Stimulated activated naive CD4-positive, alpha-beta T cell (primary cell): ENCODE data around the gene TMEM258.

Experiments
- DNase-seq, 6 experiments: peaks; one replicate each; lab custom pipeline; 2025; lab: John Stamatoyannopoulos, UW

The TMEM258 gene

GRCh38 chr11:61792310-61793082 lies at the start of gene TMEM258, which contains the start of gene FEN1:
TMEM258 (minus strand) TSS chr11:61792599; CDS start chr11:61792558, 41 bp downstream.
FEN1 (plus strand) TSS chr11:61792911; CDS start chr11:61795362, 2,451 bp downstream.
- peak; percentile 72 to 97 (median 88) for DNase-seq

DNA sequence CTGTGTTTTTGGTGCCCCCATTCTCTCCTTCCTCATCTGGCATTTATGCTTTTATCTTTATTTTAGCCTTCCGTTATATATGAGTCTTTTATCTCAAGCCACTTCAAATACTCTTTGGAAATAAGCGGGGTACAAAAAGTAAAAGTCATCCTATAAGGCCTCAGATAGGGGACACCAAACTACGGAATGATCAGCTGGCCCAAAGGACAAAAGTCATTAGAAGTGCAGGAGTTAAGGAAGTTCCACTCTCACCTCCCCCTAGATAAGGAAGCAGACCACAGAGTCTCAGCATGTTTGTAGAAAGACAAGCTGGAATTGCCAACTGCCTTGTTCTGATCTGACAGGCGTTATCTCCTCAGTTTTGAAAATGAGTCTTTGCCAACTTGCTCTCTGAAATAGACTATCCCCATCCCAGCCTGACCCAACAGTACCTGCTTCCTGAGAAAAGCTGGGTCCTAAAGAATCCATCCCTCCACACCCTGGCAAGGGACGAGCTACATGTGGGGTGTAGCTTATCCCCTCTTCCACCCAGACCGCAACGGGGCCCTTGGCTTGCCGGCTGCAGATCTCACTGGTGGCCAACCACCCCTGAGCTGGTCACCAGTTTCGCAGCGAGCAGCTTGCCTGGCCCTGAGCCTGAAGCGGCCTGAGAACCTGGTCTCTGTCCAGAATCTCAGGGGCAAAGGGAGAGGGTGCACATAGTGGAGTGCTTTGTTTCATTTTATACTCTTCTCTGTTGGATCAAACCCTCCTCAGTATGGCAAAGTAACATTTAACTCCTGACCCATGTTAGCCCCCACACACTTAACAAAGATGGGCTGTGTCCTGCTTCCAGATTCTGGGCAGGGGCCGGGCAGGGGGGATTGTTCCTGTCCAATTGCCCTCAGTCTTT lies 49.5 kb upstream of the TMEM258 start:
- DNase-seq = no peak

DNA sequence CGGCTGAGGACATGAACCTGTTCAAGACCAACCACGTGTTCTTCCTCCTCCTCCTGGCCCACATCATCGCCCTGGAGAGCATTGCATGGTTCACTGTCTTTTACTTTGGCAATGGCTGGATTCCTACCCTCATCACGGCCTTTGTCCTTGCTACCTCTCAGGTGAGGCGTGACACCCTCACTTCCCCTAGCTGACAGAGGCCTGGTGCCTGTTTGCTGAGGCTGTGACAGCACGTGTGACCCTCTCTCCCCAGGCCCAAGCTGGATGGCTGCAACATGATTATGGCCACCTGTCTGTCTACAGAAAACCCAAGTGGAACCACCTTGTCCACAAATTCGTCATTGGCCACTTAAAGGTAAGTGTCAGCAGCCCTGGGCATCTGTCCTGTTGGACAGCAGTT lies 48.0 kb upstream of the TMEM258 start:
- DNase-seq = no peak

GRCh38 chr11:61839742-61840141 lies 47.3 kb upstream of the TMEM258 start:
- no peak for DNase-seq

DNA sequence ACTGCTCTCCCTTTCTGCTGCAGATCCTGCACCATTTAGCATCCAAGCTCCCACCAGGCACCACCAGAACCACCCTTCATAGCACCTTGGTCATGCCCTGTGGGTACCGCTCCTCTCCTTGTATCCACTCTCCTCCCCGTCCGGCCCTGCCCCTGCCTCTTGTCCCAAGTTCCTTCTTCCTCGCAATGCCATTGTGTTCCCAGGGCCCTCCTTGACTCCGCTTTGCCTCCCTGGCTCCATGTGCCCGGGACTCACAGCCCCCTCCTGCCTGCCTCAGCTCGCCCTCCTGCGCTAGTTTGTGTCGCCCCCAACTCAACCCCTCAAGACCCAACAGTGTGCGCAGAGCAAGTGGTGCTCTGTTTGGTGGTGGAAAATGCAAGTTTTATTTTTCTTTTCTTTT lies 46.5 kb upstream of the TMEM258 start:
- no peak for DNase-seq

DNA sequence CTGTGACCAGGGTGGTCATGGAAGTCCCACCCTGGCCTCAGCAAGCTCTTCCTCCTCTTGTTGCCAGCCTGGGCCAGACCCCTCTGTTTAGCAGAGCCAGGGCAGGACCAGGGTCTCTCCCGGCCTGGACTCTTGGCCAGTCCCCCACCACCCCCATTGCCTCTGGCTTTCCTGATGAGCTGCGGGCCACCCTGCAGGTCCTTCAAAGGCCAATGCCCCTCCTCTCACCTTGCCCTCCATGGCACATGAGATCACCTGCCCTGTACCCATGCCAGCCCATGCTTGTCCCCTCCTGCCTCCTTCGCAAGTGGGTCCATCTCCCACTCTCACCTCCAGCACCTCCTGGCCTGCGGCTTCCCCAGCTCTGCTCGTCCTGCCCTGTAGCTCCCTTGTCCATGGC lies 46.1 kb upstream of the TMEM258 start:
- no peak for DNase-seq

DNA sequence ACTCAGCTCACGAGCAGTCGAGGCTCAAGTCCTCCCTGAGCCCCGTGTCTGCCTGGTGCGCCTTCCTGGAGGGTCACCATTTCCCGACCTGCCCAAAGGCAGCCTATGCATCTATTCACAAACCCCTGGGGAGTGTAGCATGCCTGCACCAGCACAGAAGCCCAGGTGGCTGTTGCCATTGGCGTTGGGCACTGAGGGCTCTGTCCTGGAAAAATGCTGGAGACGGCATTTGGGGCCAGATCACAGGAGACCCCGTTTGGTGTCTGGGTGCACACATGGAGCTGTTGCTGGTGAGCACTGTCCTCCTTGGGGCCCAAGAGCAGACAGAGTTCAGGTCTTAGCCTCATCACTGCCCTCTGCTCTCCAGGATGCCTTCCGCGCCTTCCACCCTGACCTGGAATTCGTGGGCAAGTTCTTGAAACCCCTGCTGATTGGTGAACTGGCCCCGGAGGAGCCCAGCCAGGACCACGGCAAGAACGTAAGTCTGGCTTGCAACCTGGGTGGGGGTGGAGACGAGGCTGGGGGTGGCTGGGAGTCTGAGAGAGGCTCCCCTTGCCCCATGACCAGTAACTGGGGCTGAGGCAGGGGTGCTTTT lies 45.1 kb upstream of the TMEM258 start:
- no peak for DNase-seq

- DNase-seq = no peak
Measured at GRCh38 chr11:61836193-61836592, 43.8 kb upstream of the TMEM258 start.

GRCh38 chr11:61834278-61835048 lies 42.1 kb upstream of the TMEM258 start:
- DNase-seq = peak in 5 of 6 experiments; percentile 6 to 43 (median 23)

- DNase-seq = no peak
Measured at GRCh38 chr11:61833926-61834277, 41.5 kb upstream of the TMEM258 start.

DNA sequence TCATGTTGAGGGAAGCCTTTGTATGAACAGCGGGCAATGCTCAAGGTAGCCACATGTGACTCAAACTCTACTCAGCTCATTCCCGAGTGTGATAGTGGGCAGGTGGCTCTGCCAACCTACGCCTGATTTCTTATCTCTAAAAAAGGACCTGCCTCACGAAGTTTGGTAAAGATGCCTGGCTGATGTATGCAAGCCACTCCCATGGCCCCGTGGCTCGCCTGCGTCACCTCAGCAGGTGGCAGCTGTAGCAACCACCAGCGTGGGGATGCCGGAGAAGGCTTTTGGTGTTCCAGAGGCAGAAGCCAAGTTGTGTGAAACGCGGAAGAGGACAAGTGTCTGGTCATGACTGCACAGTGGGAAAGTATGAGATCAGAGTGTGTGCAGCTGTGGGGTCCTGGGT lies 41.1 kb upstream of the TMEM258 start:
- peak in 2 of 6 experiments; percentile 10 to 28 for DNase-seq

DNA sequence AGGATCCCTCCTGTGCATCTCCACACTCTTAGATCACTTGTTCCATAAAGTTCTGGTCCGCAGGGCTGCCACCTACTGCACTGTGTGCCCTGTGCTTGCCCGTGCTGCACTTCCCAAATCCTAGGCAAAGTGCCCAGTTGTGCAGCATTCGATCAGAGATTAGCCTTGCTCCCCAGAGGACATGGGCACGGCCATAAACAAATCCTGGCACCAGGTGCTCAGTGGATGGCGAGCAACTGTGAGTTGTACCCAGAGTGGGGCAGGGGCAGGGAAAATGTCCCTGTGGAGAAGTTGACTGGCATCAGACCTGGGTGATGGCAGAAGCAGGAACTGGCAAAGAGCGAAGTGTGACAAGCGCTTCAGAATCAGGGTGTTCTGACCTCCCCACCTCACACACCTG lies 40.4 kb upstream of the TMEM258 start:
- DNase-seq = no peak

- DNase-seq = no peak
Measured at GRCh38 chr11:61832207-61832606, 39.8 kb upstream of the TMEM258 start.

DNA sequence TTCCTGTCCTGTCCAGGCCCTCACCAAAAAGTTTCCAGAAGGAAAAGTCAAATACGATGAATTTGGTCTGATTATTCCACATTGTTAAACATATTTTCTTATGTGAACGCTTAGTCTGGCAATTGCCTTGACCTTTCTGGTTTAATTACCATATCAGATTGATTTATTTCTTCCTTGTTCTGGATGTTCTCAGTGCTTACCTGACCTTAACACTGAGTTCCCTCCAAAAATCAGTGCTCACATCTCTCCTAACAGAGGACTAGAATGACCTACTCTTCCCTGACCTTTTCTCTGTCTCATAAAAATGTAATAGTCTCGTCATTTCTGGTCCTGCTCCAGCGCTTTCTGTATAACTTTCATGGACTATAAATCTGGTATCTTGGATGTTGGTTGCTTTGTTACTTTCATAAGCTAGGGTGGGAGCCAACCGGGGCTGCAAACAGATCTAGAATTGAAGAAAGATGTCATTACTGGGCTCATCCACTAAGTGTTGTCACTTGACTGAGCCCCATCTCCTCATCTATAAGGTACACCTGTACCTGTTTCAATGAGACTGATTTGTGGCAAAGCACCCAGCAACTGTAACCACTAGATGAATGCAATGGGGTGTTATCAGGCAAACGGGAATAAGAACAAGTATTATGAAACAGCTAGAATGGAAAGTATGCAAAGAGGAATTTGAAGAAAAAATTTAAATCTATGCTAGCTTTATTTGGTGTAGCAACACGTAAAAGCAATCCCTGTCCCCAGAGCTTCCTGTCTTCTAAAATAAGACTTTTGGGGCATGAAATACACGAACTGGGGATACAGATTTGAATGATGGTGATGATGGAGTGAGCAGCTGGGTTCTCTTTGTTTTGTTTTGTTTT lies 38.1 kb upstream of the TMEM258 start:
- DNase-seq = no peak

- DNase-seq = no peak
Measured at GRCh38 chr11:61829806-61830205, 37.4 kb upstream of the TMEM258 start.

DNA sequence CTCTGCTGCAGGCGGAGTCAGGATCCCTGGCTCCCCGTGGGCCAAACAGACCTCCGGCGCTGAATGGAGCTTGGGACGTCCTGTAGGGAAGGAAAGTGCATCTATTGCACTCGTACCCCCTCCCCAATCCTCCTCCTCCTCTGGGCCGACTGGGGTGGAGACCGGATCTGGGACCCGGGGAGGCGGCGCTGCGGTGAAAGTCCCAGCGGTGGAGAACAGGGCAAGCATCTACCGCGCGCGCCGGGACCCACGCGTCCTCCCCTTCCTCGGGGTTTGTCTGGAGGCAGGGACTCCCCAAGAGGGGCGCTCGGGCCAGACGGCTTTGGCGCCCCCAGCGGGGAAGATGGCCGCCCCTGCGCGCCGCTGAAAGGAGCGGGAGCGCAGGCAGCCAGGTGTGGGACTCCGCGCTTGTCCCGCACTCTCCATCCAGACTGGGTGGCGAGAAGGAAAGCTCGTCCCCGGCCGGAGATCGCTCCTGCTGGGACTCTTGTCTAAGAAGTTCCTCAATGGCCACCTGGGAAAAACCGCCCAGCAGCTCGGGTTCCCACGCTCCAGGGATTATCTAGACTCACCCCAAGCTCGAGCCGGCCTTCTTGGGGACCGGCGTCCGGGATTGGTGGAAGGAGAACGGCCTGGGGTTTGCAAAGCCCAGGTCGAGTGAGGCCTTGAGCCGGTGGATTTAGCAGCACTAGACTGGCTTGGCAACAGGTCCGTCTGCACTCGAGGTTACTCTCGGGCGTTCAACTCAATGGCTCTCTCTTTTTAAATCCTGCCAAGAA lies 36.4 kb upstream of the TMEM258 start:
- peak in 3 of 6 experiments; percentile 17 to 34 (median 19) for DNase-seq

DNA sequence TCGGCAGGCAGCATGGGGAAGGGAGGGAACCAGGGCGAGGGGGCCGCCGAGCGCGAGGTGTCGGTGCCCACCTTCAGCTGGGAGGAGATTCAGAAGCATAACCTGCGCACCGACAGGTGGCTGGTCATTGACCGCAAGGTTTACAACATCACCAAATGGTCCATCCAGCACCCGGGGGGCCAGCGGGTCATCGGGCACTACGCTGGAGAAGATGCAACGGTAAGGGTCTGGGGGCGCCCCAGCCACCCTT lies 35.9 kb upstream of the TMEM258 start:
- no peak for DNase-seq

GRCh38 chr11:61827571-61828378 lies 35.4 kb upstream of the TMEM258 start, which contains the start of gene FADS2:
FADS2 (plus strand) TSS chr11:61828300; CDS start chr11:61828391, 91 bp downstream.
- DNase-seq = peak; percentile 15 to 81 (median 44)

GRCh38 chr11:61826930-61827570 lies 34.7 kb upstream of the TMEM258 start:
- DNase-seq = no peak
